Osteoblast (primary cell): ENCODE measurements around the gene ABLIM3. TPM values are rescaled to one million over a fixed set of nuclear protein-coding genes. Genes with fewer than 3 reads are reported as not detected.

ENCODE experiments used
- DNase-seq: peaks from one replicate; pipeline ENCODE4 v3.0.0; 2011; ENCODE audit warnings: low spot score, mixed read lengths; ENCODE audit not compliant: insufficient read length; ENCODE audit errors: missing footprints
- H2AFZ ChIP-seq: 2 replicates; pipeline ENCODE4 v1.6.0; 2011; ENCODE audit warnings: mild to moderate bottlenecking, low read length
- H3K27ac ChIP-seq: 2 replicates; pipeline ENCODE4 v1.5.1; 2011; ENCODE audit warnings: mild to moderate bottlenecking, low read depth, low read length, moderate library complexity
- H3K27me3 ChIP-seq: 2 replicates; pipeline ENCODE4 v1.6.0; 2012; ENCODE audit warnings: mild to moderate bottlenecking, control low read depth, inconsistent platforms, low read length, moderate library complexity; ENCODE audit not compliant: insufficient read depth
- H3K36me3 ChIP-seq: 2 replicates; pipeline ENCODE4 v1.5.1; 2011; ENCODE audit warnings: mild to moderate bottlenecking, low read length, control low read depth, moderate library complexity; ENCODE audit not compliant: insufficient read depth
- H3K4me1 ChIP-seq: 2 replicates; pipeline ENCODE4 v1.5.1; 2011; ENCODE audit warnings: mild to moderate bottlenecking, low read length, control low read depth, moderate library complexity; ENCODE audit not compliant: insufficient read depth
- H3K4me2 ChIP-seq: 2 replicates; pipeline ENCODE4 v1.6.0; 2011; ENCODE audit warnings: mild to moderate bottlenecking, low read length; ENCODE audit not compliant: insufficient read depth
- H3K4me3 ChIP-seq: fragments of 200-600 bp; sonication (generic); 3 replicates; pipeline ENCODE4 v1.5.1; 2012; ENCODE audit warnings: mild to moderate bottlenecking, low read length, inconsistent platforms; ENCODE audit not compliant: insufficient read depth
- H3K79me2 ChIP-seq: 2 replicates; pipeline ENCODE4 v1.6.0; 2012; ENCODE audit warnings: mild to moderate bottlenecking, low read length, control low read depth, inconsistent platforms; ENCODE audit not compliant: insufficient read depth
- H3K9me3 ChIP-seq: 2 replicates; pipeline ENCODE4 v1.5.1; 2011; ENCODE audit warnings: low read depth, low read length, control low read depth
- H4K20me1 ChIP-seq: 2 replicates; pipeline ENCODE4 v1.6.0; 2012; ENCODE audit warnings: mild to moderate bottlenecking, low read length, control low read depth; ENCODE audit not compliant: insufficient read depth
- CTCF ChIP-seq: IDR thresholded peaks from 2 replicates; pipeline ENCODE4 v1.5.1; 2011; ENCODE audit warnings: mild to moderate bottlenecking, low read depth, low read length, moderate library complexity; ENCODE audit errors: extremely low read depth
- total RNA-seq: library from RNA; depleted of rRNA; stranded (reverse); fragments of >200 nt; gene quantifications from 2 replicates; pipeline ENCODE4 v1.2.3, GENCODE V29; 2012

ABLIM3 gene
- total RNA-seq, 1 donor: 5.8 TPM

GRCh38 chr5:149278451-149279210, 137.3 kb downstream of the ABLIM3 start:
- no peak for TF ChIP-seq CTCF
- no peak overlapping the region for H3K27ac ChIP-seq
- no peak for DNase-seq
- H2AFZ ChIP-seq: no peak overlapping the region
- H3K4me2 ChIP-seq: no peak overlapping the region
- no peak overlapping the region for H3K4me3 ChIP-seq
- H3K36me3 ChIP-seq: no peaks in the 10 kb centered on the region
- H4K20me1 ChIP-seq: no peaks in the 10 kb centered on the region
- H3K9me3 ChIP-seq: no peaks in the 10 kb centered on the region
- H3K4me1 ChIP-seq: no peaks in the 10 kb centered on the region
- H3K79me2 ChIP-seq: no peaks in the 10 kb centered on the region
- H3K27me3 ChIP-seq: peaks cover 7% of the 10 kb centered on the region

- no peak for TF ChIP-seq CTCF
- Histone ChIP-seq H2AFZ (no peak overlapping the region), H3K27me3 (peaks cover 7% of the 10 kb centered on the region), H3K4me1 (no peaks in the 10 kb centered on the region), H3K9me3 (no peaks in the 10 kb centered on the region), H3K4me2 (no peak overlapping the region), H3K79me2 (no peaks in the 10 kb centered on the region), H3K4me3 (no peak overlapping the region), H3K36me3 (no peaks in the 10 kb centered on the region), H3K27ac (no peak overlapping the region), H4K20me1 (no peaks in the 10 kb centered on the region)
- no peak for DNase-seq
Measured at GRCh38 chr5:149279661-149280060, 138.4 kb downstream of the ABLIM3 start.

GRCh38 chr5:149280124-149280523, 138.8 kb downstream of the ABLIM3 start:
- DNase-seq: no peak
- Histone ChIP-seq H3K4me2 (no peak overlapping the region), H3K79me2 (no peaks in the 10 kb centered on the region), H2AFZ (no peak overlapping the region), H3K4me3 (no peak overlapping the region), H3K27me3 (peaks cover 7% of the 10 kb centered on the region), H3K9me3 (no peaks in the 10 kb centered on the region), H3K27ac (no peak overlapping the region), H3K4me1 (no peaks in the 10 kb centered on the region), H4K20me1 (no peaks in the 10 kb centered on the region), H3K36me3 (no peaks in the 10 kb centered on the region)
- no peak for TF ChIP-seq CTCF

- Histone ChIP-seq H3K4me3 (no peak overlapping the region), H3K9me3 (no peaks in the 10 kb centered on the region), H3K27me3 (peaks cover 7% of the 10 kb centered on the region), H3K36me3 (no peaks in the 10 kb centered on the region), H3K27ac (no peak overlapping the region), H2AFZ (no peak overlapping the region), H4K20me1 (no peaks in the 10 kb centered on the region), H3K4me2 (no peak overlapping the region), H3K4me1 (no peaks in the 10 kb centered on the region), H3K79me2 (no peaks in the 10 kb centered on the region)
- TF ChIP-seq CTCF: no peak
- DNase-seq: no peak
Measured at GRCh38 chr5:149280802-149281201, 139.5 kb downstream of the ABLIM3 start.
